ELR (cell line): Measurements from ENCODE around the gene PCDHGA1.
"Not testable (repeated sequence)": the region's sequence is repeated elsewhere in the genome, so short reads cannot be mapped to it uniquely, and the experiment has no call there.

Experiments used
- DNase-seq: peaks from one replicate; pipeline ENCODE4 v3.0.0-alpha.2; 2015; ENCODE audit warnings: low read depth

Gene PCDHGA1

DNA sequence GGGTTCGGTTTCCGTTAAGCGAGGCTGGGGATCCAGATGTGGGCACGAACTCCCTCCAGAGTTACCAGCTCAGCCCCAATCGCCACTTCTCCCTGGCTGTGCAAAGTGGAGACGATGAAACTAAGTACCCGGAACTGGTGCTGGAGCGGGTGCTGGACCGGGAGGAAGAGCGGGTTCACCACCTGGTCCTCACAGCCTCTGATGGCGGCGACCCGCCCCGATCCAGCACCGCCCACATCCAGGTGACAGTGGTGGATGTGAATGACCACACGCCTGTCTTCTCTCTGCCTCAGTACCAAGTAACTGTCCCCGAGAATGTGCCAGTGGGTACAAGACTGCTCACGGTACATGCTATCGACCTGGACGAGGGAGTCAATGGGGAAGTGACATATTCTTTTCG, 53.0 kb downstream of the PCDHGA1 start:
- DNase-seq: no peak

- no peak for DNase-seq
These were observed 54.4 kb downstream of the PCDHGA1 start for GRCh38 chr5:141384471-141385267.

DNA sequence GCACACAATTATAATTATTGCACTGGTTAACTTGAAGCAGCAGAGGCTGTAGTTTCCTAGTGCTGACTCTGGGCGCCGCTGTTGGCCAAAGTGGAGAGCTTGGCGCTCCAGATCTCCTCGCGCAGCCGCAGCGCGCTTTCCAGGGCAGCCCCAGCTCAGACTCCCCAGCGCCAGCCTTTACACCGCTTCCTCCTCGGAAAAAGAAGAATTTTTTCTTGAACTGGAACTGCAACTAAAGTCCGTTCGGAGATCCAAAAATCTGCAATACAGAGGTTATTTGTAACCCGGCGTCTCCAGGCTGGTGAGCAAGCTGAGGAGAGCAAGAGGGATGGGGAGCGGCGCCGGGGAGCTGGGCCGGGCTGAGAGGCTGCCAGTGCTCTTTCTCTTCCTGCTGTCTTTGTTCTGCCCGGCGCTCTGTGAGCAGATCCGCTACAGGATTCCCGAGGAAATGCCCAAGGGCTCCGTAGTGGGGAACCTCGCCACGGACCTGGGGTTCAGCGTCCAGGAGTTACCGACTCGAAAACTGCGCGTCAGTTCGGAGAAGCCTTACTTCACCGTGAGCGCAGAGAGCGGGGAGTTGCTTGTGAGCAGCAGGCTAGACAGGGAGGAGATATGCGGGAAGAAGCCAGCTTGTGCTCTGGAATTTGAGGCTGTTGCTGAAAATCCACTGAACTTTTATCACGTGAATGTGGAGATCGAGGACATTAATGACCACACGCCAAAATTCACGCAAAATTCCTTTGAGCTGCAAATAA, 57.4 kb downstream of the PCDHGA1 start, which contains the start of gene PCDHGB4:
TSS of gene PCDHGB4 (plus strand) at position 142 of the 755 bp plus-strand sequence. CDS start at position 329, 187 bp downstream.
- DNase-seq: peak; percentile 56

DNA sequence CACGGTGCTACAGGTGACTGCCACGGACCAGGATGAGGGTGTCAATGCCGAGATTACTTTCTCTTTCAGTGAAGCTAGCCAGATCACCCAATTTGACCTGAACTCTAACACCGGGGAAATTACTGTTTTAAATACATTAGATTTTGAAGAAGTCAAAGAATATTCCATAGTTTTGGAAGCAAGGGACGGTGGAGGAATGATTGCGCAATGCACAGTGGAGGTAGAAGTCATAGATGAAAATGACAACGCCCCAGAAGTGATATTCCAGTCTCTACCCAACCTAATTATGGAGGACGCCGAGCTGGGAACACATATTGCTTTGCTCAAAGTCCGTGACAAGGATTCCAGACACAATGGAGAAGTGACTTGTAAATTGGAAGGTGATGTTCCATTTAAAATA, 58.3 kb downstream of the PCDHGA1 start:
- no peak for DNase-seq

- DNase-seq: no peak
These were observed 59.1 kb downstream of the PCDHGA1 start for GRCh38 chr5:141389153-141390042.

DNA sequence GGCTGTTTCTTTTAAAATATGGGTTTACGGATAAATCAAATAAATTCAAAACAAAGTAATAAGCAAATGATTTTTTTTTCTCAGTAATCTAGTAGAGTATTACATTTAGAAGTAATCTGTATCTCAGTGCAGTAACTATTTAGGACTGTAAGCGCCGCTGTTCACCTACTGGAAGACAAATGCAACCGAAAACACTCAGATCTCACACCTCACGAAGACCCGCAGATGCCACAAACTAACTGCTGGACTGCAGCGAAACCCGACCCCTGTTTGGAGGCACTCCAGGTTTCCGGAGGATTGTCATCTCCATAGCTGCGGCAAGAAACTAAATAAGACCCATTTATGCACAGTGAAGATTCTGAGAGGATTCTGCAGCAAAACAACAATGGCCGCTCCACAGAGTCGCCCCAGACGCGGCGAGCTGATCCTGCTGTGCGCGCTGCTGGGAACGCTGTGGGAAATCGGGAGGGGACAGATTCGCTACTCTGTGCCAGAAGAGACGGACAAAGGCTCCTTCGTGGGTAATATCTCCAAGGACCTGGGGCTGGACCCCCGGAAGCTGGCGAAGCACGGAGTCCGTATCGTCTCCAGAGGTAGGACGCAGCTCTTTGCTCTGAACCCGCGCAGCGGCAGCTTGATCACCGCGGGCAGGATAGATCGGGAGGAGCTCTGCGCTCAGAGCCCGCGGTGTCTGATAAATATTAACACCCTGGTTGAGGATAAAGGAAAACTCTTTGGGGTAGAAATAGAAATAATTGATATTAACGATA, 62.3 kb downstream of the PCDHGA1 start, which contains the start of gene PCDHGA8:
TSS of gene PCDHGA8 (plus strand) at position 205 of the 770 bp plus-strand sequence. CDS start at position 386, 181 bp downstream.
- peak; percentile 32 for DNase-seq

- no peak for DNase-seq
These were observed 63.0 kb downstream of the PCDHGA1 start for GRCh38 chr5:141393267-141393666.

DNA sequence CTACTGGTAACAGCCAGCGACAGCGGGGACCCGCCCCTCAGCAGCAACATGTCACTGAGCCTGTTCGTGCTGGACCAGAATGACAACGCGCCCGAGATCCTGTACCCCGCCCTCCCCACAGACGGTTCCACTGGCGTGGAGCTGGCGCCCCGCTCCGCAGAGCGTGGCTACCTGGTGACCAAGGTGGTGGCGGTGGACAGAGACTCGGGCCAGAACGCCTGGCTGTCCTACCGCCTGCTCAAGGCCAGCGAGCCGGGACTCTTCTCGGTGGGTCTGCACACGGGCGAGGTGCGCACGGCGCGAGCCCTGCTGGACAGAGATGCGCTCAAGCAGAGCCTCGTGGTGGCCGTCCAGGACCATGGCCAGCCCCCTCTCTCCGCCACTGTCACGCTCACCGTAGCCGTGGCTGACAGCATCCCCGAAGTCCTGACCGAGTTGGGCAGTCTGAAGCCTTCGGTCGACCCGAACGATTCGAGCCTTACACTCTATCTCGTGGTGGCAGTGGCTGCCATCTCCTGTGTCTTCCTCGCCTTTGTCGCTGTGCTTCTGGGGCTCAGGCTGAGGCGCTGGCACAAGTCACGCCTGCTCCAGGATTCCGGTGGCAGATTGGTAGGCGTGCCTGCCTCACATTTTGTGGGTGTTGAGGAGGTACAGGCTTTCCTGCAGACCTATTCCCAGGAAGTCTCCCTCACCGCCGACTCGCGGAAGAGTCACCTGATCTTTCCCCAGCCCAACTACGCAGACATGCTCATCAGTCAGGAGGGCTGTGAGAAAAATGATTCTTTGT, 64.3 kb downstream of the PCDHGA1 start:
- not testable (repeated sequence) for DNase-seq

GRCh38 chr5:141397756-141398551, 67.6 kb downstream of the PCDHGA1 start, which contains the start of gene PCDHGB5:
PCDHGB5 (plus strand) TSS chr5:141397947; CDS start chr5:141398128, 181 bp downstream.
- DNase-seq: peak; percentile 77

- DNase-seq: no peak
These were observed 68.3 kb downstream of the PCDHGA1 start for GRCh38 chr5:141398608-141399007.

GRCh38 chr5:141399555-141400258, 69.4 kb downstream of the PCDHGA1 start:
- DNase-seq: no peak

GRCh38 chr5:141402553-141403243, 72.4 kb downstream of the PCDHGA1 start, which contains the start of gene PCDHGA9:
PCDHGA9 (plus strand) TSS chr5:141402778; CDS start chr5:141402953, 175 bp downstream.
- peak; percentile 31 for DNase-seq

- no peak for DNase-seq
These were observed 73.1 kb downstream of the PCDHGA1 start for GRCh38 chr5:141403387-141403786.

DNA sequence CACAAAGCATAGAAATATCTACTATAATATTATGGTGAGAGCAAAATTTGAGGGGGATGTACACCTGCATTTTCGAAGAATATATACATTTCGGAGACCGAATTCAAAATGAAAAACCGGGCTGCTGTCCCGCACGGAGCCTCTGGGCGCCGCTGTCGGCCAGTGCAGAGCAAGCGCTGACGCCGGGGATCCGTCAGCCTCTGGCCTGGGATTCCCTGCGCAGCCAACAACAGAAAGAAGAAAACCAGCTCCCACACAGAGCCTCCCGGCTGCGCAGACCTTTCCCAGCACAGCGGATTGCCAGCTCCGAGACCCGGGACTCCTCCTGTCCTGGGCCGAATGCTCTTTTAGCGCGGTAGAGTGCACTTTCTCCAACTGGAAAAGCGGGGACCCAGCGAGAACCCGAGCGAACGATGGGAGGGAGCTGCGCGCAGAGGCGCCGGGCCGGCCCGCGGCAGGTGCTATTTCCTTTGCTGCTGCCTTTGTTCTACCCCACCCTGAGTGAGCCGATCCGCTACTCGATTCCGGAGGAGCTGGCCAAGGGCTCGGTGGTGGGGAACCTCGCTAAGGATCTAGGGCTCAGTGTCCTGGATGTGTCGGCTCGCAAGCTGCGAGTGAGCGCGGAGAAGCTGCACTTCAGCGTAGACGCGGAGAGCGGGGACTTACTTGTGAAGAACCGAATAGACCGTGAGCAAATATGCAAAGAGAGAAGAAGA, 77.6 kb downstream of the PCDHGA1 start, which contains the start of gene PCDHGB6:
TSS of gene PCDHGB6 (plus strand) at position 232 of the 716 bp plus-strand sequence. CDS start at position 414, 182 bp downstream.
- peak; percentile 25 for DNase-seq

DNA sequence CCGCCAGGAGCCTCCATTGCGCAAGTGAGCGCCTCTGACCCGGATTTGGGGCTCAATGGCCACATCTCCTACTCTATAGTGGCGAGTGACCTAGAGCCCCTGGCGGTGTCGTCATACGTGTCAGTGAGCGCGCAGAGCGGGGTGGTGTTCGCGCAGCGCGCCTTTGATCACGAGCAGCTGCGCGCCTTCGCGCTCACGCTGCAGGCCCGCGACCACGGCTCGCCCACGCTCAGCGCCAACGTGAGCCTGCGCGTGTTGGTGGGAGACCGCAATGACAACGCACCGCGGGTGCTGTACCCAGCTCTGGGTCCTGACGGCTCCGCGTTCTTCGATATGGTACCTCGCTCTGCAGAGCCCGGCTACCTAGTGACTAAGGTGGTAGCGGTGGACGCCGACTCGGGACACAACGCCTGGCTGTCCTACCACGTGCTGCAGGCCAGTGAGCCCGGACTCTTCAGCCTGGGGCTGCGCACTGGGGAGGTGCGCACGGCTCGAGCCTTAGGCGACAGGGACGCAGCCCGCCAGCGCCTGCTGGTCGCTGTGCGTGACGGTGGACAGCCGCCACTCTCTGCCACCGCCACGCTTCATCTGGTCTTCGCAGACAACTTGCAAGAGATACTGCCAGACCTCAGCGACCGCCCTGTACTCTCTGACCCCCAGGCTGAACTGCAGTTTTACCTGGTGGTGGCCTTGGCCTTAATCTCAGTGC, 79.4 kb downstream of the PCDHGA1 start:
- DNase-seq: no peak

GRCh38 chr5:141411575-141411974, 81.3 kb downstream of the PCDHGA1 start:
- DNase-seq: no peak
